GM12878 (cell line): ENCODE data around the gene SLC12A9.

ENCODE experiments used
- CTCF ChIP-seq, 3 experiments: IDR thresholded peaks in 2 of 3; conservative IDR thresholded peaks in 1 of 3; 2 replicates each; pipeline ENCODE4 v1.5.1; 2011; ENCODE audit warnings: low read depth in 3 of 3, low read length in 3 of 3, mild to moderate bottlenecking in 3 of 3, control low read depth in 2 of 3, moderate library complexity in 2 of 3, inconsistent platforms in 1 of 3, mixed read lengths in 1 of 3; ENCODE audit not compliant: control insufficient read depth in 2 of 3, insufficient read depth in 1 of 3; ENCODE audit errors: extremely low read depth in 1 of 3
- EP300 ChIP-seq, 2 experiments: fragments of 150-350 bp in 1 of 2; IDR thresholded peaks; 2 replicates each; pipeline ENCODE4 v1.6.1; 2011 to 2012; ENCODE audit warnings: low read depth in 2 of 2, low read length in 2 of 2, borderline replicate concordance in 1 of 2, improper control_type of control experiment in 1 of 2, inconsistent platforms in 1 of 2; ENCODE audit not compliant: control insufficient read depth in 1 of 2
- FOXM1 ChIP-seq: IDR thresholded peaks from 2 replicates; pipeline ENCODE4 v1.6.1; 2012; ENCODE audit warnings: low read depth, mild to moderate bottlenecking, inconsistent platforms, low read length, moderate library complexity
- TF ChIP-seq, protein P1 (sequence below): IDR thresholded peaks from 2 replicates; pipeline ENCODE4 v1.6.1; 2012; ENCODE audit warnings: mild to moderate bottlenecking, low read depth, low read length

DNA sequence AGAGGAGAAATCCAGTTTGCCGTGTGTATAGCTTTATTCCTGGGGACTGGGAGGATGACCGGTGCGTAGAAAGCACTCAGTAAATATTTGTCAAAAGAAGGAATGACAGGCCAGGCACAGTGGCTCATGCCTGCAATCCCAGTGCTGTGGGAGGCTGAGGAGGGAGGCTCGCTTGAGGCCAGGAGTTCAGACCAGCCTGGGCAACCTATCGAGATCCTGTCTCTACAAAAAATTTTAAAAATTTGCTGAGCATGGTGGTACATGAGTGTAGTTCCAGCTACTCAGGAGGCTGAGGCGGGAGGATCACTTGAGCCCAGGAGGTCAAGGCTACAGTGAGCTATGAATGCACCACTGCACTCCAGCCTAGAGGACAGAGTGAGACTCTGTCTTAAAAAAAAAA lies 41.0 kb upstream of the SLC12A9 start:
- TF ChIP-seq EP300 (IDR thresholded peaks at IDR 0.05; ENCODE audit: borderline replicate concordance in 1 of 2, control insufficient read depth in 1 of 2, low read depth in 2 of 2, low read length in 2 of 2): no peak
- TF ChIP-seq CTCF (IDR thresholded peaks at IDR 0.05 in 2 of 3, conservative IDR thresholded peaks at IDR 0.05 in 1 of 3; ENCODE audit: control insufficient read depth in 2 of 3, extremely low read depth in 1 of 3, insufficient read depth in 1 of 3, low read depth in 3 of 3, low read length in 3 of 3): no peak
- TF ChIP-seq FOXM1: no peak
- TF ChIP-seq, protein P1, sequence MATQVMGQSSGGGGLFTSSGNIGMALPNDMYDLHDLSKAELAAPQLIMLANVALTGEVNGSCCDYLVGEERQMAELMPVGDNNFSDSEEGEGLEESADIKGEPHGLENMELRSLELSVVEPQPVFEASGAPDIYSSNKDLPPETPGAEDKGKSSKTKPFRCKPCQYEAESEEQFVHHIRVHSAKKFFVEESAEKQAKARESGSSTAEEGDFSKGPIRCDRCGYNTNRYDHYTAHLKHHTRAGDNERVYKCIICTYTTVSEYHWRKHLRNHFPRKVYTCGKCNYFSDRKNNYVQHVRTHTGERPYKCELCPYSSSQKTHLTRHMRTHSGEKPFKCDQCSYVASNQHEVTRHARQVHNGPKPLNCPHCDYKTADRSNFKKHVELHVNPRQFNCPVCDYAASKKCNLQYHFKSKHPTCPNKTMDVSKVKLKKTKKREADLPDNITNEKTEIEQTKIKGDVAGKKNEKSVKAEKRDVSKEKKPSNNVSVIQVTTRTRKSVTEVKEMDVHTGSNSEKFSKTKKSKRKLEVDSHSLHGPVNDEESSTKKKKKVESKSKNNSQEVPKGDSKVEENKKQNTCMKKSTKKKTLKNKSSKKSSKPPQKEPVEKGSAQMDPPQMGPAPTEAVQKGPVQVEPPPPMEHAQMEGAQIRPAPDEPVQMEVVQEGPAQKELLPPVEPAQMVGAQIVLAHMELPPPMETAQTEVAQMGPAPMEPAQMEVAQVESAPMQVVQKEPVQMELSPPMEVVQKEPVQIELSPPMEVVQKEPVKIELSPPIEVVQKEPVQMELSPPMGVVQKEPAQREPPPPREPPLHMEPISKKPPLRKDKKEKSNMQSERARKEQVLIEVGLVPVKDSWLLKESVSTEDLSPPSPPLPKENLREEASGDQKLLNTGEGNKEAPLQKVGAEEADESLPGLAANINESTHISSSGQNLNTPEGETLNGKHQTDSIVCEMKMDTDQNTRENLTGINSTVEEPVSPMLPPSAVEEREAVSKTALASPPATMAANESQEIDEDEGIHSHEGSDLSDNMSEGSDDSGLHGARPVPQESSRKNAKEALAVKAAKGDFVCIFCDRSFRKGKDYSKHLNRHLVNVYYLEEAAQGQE: no peak
